ENCODE data around the gene PEX11G. TPM values are rescaled to one million over a fixed set of nuclear protein-coding genes. Genes with fewer than 3 reads are reported as not detected.
"Not testable (repeated sequence)": the region's sequence is repeated elsewhere in the genome, so short reads cannot be mapped to it uniquely, and the experiment has no call there.

The PEX11G gene
- polyA plus RNA-seq, 2 donors = 4.9 to 6.5 TPM

DNA sequence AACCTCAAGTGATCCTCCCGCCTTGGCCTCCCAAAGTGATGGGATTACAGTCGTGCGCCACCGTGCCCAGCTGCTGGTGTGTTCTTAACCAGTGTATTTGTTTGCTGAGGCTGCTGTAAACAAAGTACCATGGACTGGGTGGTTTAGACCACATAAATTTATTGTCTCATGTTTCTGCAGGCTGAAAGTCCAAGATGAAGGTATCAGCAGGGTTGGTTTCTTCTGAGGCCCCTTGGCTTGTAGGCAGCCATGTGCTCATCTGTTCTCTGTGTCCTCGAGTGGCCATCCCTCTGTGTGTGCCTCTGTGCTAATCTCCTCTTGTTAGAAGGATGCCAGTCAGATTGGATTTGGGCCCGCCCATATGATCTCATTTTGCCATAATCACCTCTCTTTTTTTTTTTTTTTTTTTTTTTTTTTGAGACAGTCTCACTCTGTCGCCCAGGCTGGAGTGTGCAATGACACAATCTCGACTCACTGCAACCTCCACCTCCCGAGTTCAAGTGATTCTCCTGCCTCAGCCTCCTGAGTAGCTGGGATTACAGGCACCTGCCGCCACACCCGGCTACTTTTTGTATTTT is 31.8 kb downstream of the PEX11G start:
- H3K36me3 ChIP-seq (ENCODE audit: control insufficient read depth in 2 of 2, insufficient read depth in 2 of 2, low read length in 1 of 2) = peaks cover 9 to 55% of the 10 kb centered on the region in 2 donors
- 92 to 93% methylated on average over 11 of the region's 11 CpGs for WGBS, 2 donors
- H3K9me3 ChIP-seq (ENCODE audit: control insufficient read depth in 2 of 2, insufficient read depth in 1 of 2, low read depth in 1 of 2, low read length in 1 of 2) = no peaks in the 10 kb centered on the region
- no peaks in the 10 kb centered on the region for H3K27me3 ChIP-seq (ENCODE audit: control insufficient read depth in 1 of 2, insufficient read depth in 2 of 2, low read length in 2 of 2)
- H3K4me1 ChIP-seq (ENCODE audit: control insufficient read depth in 2 of 2, insufficient read depth in 2 of 2, low read length in 1 of 2) = no peaks in the 10 kb centered on the region
- H3K4me3 ChIP-seq (ENCODE audit: low read depth in 1 of 2, low read length in 2 of 2) = no peak overlapping the region
- H3K27ac ChIP-seq (ENCODE audit: low read depth in 2 of 2, low read length in 1 of 2) = no peak overlapping the region

DNA sequence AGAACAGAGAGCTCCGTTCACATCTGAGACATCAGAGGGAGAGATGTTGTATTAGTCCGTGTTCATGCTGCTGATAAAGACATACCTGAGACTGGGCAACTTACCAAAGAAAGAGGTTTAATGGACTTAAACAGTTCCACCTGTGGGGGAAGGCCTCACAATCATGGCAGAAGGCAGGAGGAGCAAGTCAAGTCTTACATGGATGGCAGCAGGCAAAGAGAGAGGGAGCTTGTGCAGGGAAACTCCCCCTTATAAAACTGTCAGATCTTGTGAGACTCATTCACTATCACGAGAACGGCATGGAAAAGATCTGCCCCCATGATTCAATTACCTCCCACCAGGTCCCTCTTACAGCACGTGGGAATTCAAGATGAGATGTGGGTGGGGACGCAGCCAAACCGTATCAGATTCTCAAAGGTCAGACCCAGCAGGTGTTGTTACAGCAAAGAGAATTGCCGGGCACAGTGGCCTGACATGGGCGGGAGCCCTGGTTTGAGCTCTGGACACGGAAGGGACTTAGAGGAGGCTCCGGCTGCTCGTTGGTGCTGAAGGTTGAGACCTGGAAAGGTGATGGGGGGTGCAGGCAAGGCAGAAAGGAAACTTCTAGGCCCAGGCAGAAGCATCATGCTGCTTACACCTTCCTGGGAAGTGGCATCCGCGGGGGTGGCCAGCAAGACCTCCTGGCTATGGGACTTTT is 33.1 kb downstream of the PEX11G start:
- Histone ChIP-seq H3K36me3 (ENCODE audit: control insufficient read depth in 2 of 2, insufficient read depth in 2 of 2, low read length in 1 of 2) (peaks cover 10 to 51% of the 10 kb centered on the region in 2 donors), H3K27ac (ENCODE audit: low read depth in 2 of 2, low read length in 1 of 2) (no peak overlapping the region), H3K27me3 (ENCODE audit: control insufficient read depth in 1 of 2, insufficient read depth in 2 of 2, low read length in 2 of 2) (no peaks in the 10 kb centered on the region), H3K4me3 (ENCODE audit: low read depth in 1 of 2, low read length in 2 of 2) (no peak overlapping the region), H3K9me3 (ENCODE audit: control insufficient read depth in 2 of 2, insufficient read depth in 1 of 2, low read depth in 1 of 2, low read length in 1 of 2) (peaks cover 0 to 1% of the 10 kb centered on the region in 2 donors), H3K4me1 (ENCODE audit: control insufficient read depth in 2 of 2, insufficient read depth in 2 of 2, low read length in 1 of 2) (no peaks in the 10 kb centered on the region)
- WGBS, 2 donors = 97 to 98% methylated on average over 14 of the region's 14 CpGs

- H3K9me3 ChIP-seq (ENCODE audit: control insufficient read depth in 2 of 2, insufficient read depth in 1 of 2, low read depth in 1 of 2, low read length in 1 of 2) = peaks cover 0 to 5% of the 10 kb centered on the region in 2 donors
- no peaks in the 10 kb centered on the region for H3K27me3 ChIP-seq (ENCODE audit: control insufficient read depth in 1 of 2, insufficient read depth in 2 of 2, low read length in 2 of 2)
- 97 to 99% methylated on average over 8 of the region's 8 CpGs for WGBS, 2 donors
- H3K4me1 ChIP-seq (ENCODE audit: control insufficient read depth in 2 of 2, insufficient read depth in 2 of 2, low read length in 1 of 2) = no peaks in the 10 kb centered on the region
- no peak overlapping the region for H3K4me3 ChIP-seq (ENCODE audit: low read depth in 1 of 2, low read length in 2 of 2)
- peaks cover 10 to 53% of the 10 kb centered on the region in 2 donors for H3K36me3 ChIP-seq (ENCODE audit: control insufficient read depth in 2 of 2, insufficient read depth in 2 of 2, low read length in 1 of 2)
- H3K27ac ChIP-seq (ENCODE audit: low read depth in 2 of 2, low read length in 1 of 2) = no peak overlapping the region
Observed at GRCh38 chr19:7454998-7455397, 33.8 kb downstream of the PEX11G start.

- Histone ChIP-seq H3K9me3 (ENCODE audit: control insufficient read depth in 2 of 2, insufficient read depth in 1 of 2, low read depth in 1 of 2, low read length in 1 of 2) (peaks cover 0 to 5% of the 10 kb centered on the region in 2 donors), H3K36me3 (ENCODE audit: control insufficient read depth in 2 of 2, insufficient read depth in 2 of 2, low read length in 1 of 2) (peaks cover 14 to 39% of the 10 kb centered on the region in 2 donors), H3K27me3 (ENCODE audit: control insufficient read depth in 1 of 2, insufficient read depth in 2 of 2, low read length in 2 of 2) (no peaks in the 10 kb centered on the region), H3K4me3 (ENCODE audit: low read depth in 1 of 2, low read length in 2 of 2) (no peak overlapping the region), H3K27ac (ENCODE audit: low read depth in 2 of 2, low read length in 1 of 2) (no peak overlapping the region), H3K4me1 (ENCODE audit: control insufficient read depth in 2 of 2, insufficient read depth in 2 of 2, low read length in 1 of 2) (no peaks in the 10 kb centered on the region)
- 86% methylated on average over 53 of the region's 53 CpGs for WGBS, 2 donors
Observed at GRCh38 chr19:7450243-7451223, 38.3 kb downstream of the PEX11G start.

GRCh38 chr19:7449391-7450070 is 39.3 kb downstream of the PEX11G start:
- H3K9me3 ChIP-seq (ENCODE audit: control insufficient read depth in 2 of 2, insufficient read depth in 1 of 2, low read depth in 1 of 2, low read length in 1 of 2); H3K27me3 ChIP-seq (ENCODE audit: control insufficient read depth in 1 of 2, insufficient read depth in 2 of 2, low read length in 2 of 2); H3K4me1 ChIP-seq (ENCODE audit: control insufficient read depth in 2 of 2, insufficient read depth in 2 of 2, low read length in 1 of 2); H3K4me3 ChIP-seq (ENCODE audit: low read depth in 1 of 2, low read length in 2 of 2); H3K27ac ChIP-seq (ENCODE audit: low read depth in 2 of 2, low read length in 1 of 2): not testable (repeated sequence)
- WGBS, 2 donors = 98 to 99% methylated on average over 6 of the region's 6 CpGs
- H3K36me3 ChIP-seq (ENCODE audit: control insufficient read depth in 2 of 2, insufficient read depth in 2 of 2, low read length in 1 of 2) = peaks cover 11 to 41% of the 10 kb centered on the region in 2 donors

- H3K4me1 ChIP-seq (ENCODE audit: control insufficient read depth in 2 of 2, insufficient read depth in 2 of 2, low read length in 1 of 2) = no peaks in the 10 kb centered on the region
- no peaks in the 10 kb centered on the region for H3K27me3 ChIP-seq (ENCODE audit: control insufficient read depth in 1 of 2, insufficient read depth in 2 of 2, low read length in 2 of 2)
- whole genome bisulfite sequencing, 2 donors = 96 to 98% methylated on average over 6 of the region's 6 CpGs
- H3K4me3 ChIP-seq (ENCODE audit: low read depth in 1 of 2, low read length in 2 of 2) = no peak overlapping the region
- H3K9me3 ChIP-seq (ENCODE audit: control insufficient read depth in 2 of 2, insufficient read depth in 1 of 2, low read depth in 1 of 2, low read length in 1 of 2) = peaks cover 0 to 5% of the 10 kb centered on the region in 2 donors
- H3K36me3 ChIP-seq (ENCODE audit: control insufficient read depth in 2 of 2, insufficient read depth in 2 of 2, low read length in 1 of 2) = peaks cover 6 to 39% of the 10 kb centered on the region in 2 donors
- H3K27ac ChIP-seq (ENCODE audit: low read depth in 2 of 2, low read length in 1 of 2) = no peak overlapping the region
Observed at GRCh38 chr19:7447648-7448047, 41.2 kb downstream of the PEX11G start.

DNA sequence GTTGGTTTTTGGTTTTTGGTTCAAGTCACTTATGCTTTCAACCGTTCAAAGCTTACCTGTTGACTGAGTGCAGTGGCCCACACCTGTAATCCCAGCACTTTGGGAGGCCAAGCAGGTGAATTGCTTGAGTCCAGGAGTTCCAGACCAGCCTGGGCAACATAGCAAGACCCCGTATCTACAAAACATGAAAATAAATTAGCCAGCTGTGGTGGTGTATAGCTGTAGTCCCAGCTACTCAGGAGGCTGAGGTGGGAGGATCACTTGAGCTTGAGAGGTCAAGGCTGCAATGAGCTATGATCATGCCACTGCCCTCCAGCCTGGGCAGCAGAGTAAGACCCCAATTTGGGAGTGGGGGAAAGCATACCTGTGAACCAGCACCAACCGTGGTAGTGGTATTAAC is 43.7 kb downstream of the PEX11G start:
- no peaks in the 10 kb centered on the region for H3K4me1 ChIP-seq (ENCODE audit: control insufficient read depth in 2 of 2, insufficient read depth in 2 of 2, low read length in 1 of 2)
- H3K27me3 ChIP-seq (ENCODE audit: control insufficient read depth in 1 of 2, insufficient read depth in 2 of 2, low read length in 2 of 2) = no peaks in the 10 kb centered on the region
- no peak overlapping the region for H3K4me3 ChIP-seq (ENCODE audit: low read depth in 1 of 2, low read length in 2 of 2)
- no peaks in the 10 kb centered on the region for H3K9me3 ChIP-seq (ENCODE audit: control insufficient read depth in 2 of 2, insufficient read depth in 1 of 2, low read depth in 1 of 2, low read length in 1 of 2)
- H3K27ac ChIP-seq (ENCODE audit: low read depth in 2 of 2, low read length in 1 of 2) = no peak overlapping the region
- whole genome bisulfite sequencing, 2 donors = 90 to 95% methylated on average over 3 of the region's 3 CpGs
- H3K36me3 ChIP-seq (ENCODE audit: control insufficient read depth in 2 of 2, insufficient read depth in 2 of 2, low read length in 1 of 2) = peaks cover 4 to 45% of the 10 kb centered on the region in 2 donors

- 95 to 96% methylated on average over 19 of the region's 19 CpGs for WGBS, 2 donors
Observed at GRCh38 chr19:7444042-7444441, 44.8 kb downstream of the PEX11G start.

DNA sequence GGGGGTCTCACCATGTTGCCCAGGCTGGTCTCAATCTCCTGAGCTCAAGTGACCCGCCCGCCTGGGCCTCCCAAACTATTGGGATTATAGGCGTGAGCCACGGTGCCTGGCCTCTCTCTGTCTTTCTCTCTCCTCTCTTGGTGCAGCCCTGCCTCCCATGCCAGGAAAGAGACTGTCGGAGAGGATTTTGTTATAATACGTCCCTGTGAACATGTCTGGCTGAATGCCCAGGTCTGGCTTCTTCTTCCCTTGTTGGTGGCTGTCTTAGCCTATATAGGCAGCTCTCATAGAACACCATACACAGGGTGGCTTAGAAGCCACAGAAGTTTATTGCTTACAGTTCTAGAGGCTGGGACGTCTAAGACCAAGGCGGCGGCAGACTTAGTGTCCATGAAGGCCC is 46.4 kb downstream of the PEX11G start:
- Histone ChIP-seq H3K9me3 (ENCODE audit: control insufficient read depth in 2 of 2, insufficient read depth in 1 of 2, low read depth in 1 of 2, low read length in 1 of 2) (no peaks in the 10 kb centered on the region), H3K36me3 (ENCODE audit: control insufficient read depth in 2 of 2, insufficient read depth in 2 of 2, low read length in 1 of 2) (peaks cover 0 to 40% of the 10 kb centered on the region in 2 donors), H3K4me3 (ENCODE audit: low read depth in 1 of 2, low read length in 2 of 2) (no peak overlapping the region), H3K4me1 (ENCODE audit: control insufficient read depth in 2 of 2, insufficient read depth in 2 of 2, low read length in 1 of 2) (no peaks in the 10 kb centered on the region), H3K27me3 (ENCODE audit: control insufficient read depth in 1 of 2, insufficient read depth in 2 of 2, low read length in 2 of 2) (no peaks in the 10 kb centered on the region), H3K27ac (ENCODE audit: low read depth in 2 of 2, low read length in 1 of 2) (no peak overlapping the region)
- 81 to 84% methylated on average over 9 of the region's 9 CpGs for WGBS, 2 donors

More at GRCh38 chr19:7444042-7444441, 44.8 kb downstream of the PEX11G start:
- Histone ChIP-seq H3K4me1 (ENCODE audit: control insufficient read depth in 2 of 2, insufficient read depth in 2 of 2, low read length in 1 of 2) (no peaks in the 10 kb centered on the region), H3K27ac (ENCODE audit: low read depth in 2 of 2, low read length in 1 of 2) (no peak overlapping the region), H3K9me3 (ENCODE audit: control insufficient read depth in 2 of 2, insufficient read depth in 1 of 2, low read depth in 1 of 2, low read length in 1 of 2) (no peaks in the 10 kb centered on the region), H3K27me3 (ENCODE audit: control insufficient read depth in 1 of 2, insufficient read depth in 2 of 2, low read length in 2 of 2) (no peaks in the 10 kb centered on the region), H3K36me3 (ENCODE audit: control insufficient read depth in 2 of 2, insufficient read depth in 2 of 2, low read length in 1 of 2) (peaks cover 4 to 48% of the 10 kb centered on the region in 2 donors), H3K4me3 (ENCODE audit: low read depth in 1 of 2, low read length in 2 of 2) (no peak overlapping the region)

Data from esophagus (tissue), 2 donors.